HepG2 (cell line): ENCODE data around the gene ESPN.

Experiments
- CREM ChIP-seq, 2 experiments: sonication (generic) in 1 of 2; formaldehyde crosslinking in 1 of 2; IDR thresholded peaks; 2 replicates each; pipeline versions ENCODE4 v1.4.0 to v1.6.1; 2016 to 2020; ENCODE audit warnings: antibody characterized with exemption in 1 of 2, mild to moderate bottlenecking in 1 of 2, missing genetic modification reagents in 1 of 2
- GATAD2A ChIP-seq: IDR thresholded peaks from 2 replicates; pipeline ENCODE4 v1.6.1; 2016
- IKZF1 ChIP-seq: fragments of 450-650 bp; IDR thresholded peaks from 2 replicates; pipeline ENCODE4 v1.7.1; 2016
- KAT7 ChIP-seq: IDR thresholded peaks from 2 replicates; pipeline ENCODE4 v1.6.1; 2018; ENCODE audit warnings: borderline replicate concordance, missing compliant biosample characterization
- PHF8 ChIP-seq: sonication (generic); formaldehyde crosslinking; IDR thresholded peaks from 2 replicates; pipeline ENCODE4 v1.5.0; 2020; ENCODE audit warnings: missing genetic modification reagents
- POLR2A ChIP-seq, 2 experiments: IDR thresholded peaks; 2 replicates each; pipeline ENCODE4 v1.6.1; 2011; ENCODE audit warnings: low read depth in 2 of 2, low read length in 2 of 2, mild to moderate bottlenecking in 1 of 2, moderate library complexity in 1 of 2; ENCODE audit not compliant: insufficient read depth in 1 of 2
- RBAK ChIP-seq: sonication (generic); formaldehyde crosslinking; IDR thresholded peaks from 2 replicates; pipeline ENCODE4 v1.5.1; 2020; ENCODE audit warnings: mild to moderate bottlenecking, missing genetic modification reagents
- SMAD1 ChIP-seq: sonication (generic); formaldehyde crosslinking; IDR thresholded peaks from 2 replicates; pipeline ENCODE4 v1.4.0; 2020; ENCODE audit warnings: missing genetic modification reagents, low read depth, mild to moderate bottlenecking, borderline replicate concordance
- ZNF570 ChIP-seq: sonication (generic); formaldehyde crosslinking; IDR thresholded peaks from 2 replicates; pipeline ENCODE4 v1.4.0; 2020; ENCODE audit warnings: mild to moderate bottlenecking, missing genetic modification reagents, borderline replicate concordance

GRCh38 chr1:6488602-6489382 lies 64.2 kb downstream of the ESPN start:
- TF ChIP-seq ZNF570 (no peak), RBAK (no peak), POLR2A (IDR thresholded peaks at IDR 0.05; ENCODE audit: insufficient read depth in 1 of 2, low read depth in 2 of 2, low read length in 2 of 2) (no peak), GATAD2A (CRISPR knock-in tag) (no peak), KAT7 (CRISPR knock-in tag) (no peak), PHF8 (CRISPR knock-in tag) (no peak), CREM (IDR thresholded peaks at IDR 0.05) (no peak), CREM (CRISPR knock-in tag; IDR thresholded peaks at IDR 0.05) (no peak), SMAD1 (CRISPR knock-in tag) (no peak), IKZF1 (no peak)
